GM19351 (cell line): Measurements from ENCODE around the gene KCNMA1.

Experiments
- ATAC-seq: cut with Tn5 transposase; IDR thresholded peaks from one replicate; pipeline ENCODE4 v1.9.1; 2021; ENCODE audit warnings: mild to moderate bottlenecking, moderate library complexity; ENCODE audit not compliant: unreplicated experiment

KCNMA1 gene

GRCh38 chr10:77461636-77462296, 175.8 kb downstream of the KCNMA1 start:
- no peak for ATAC-seq

- ATAC-seq: no peak
Measured at GRCh38 chr10:77459905-77460304, 177.7 kb downstream of the KCNMA1 start.

GRCh38 chr10:77458986-77459590, 178.5 kb downstream of the KCNMA1 start:
- ATAC-seq: no peak

- ATAC-seq: no peak
Measured at GRCh38 chr10:77457721-77458120, 179.9 kb downstream of the KCNMA1 start.

- no peak for ATAC-seq
Measured at GRCh38 chr10:77457266-77457665, 180.3 kb downstream of the KCNMA1 start.

- ATAC-seq: no peak
Measured at GRCh38 chr10:77456414-77456813, 181.2 kb downstream of the KCNMA1 start.

DNA sequence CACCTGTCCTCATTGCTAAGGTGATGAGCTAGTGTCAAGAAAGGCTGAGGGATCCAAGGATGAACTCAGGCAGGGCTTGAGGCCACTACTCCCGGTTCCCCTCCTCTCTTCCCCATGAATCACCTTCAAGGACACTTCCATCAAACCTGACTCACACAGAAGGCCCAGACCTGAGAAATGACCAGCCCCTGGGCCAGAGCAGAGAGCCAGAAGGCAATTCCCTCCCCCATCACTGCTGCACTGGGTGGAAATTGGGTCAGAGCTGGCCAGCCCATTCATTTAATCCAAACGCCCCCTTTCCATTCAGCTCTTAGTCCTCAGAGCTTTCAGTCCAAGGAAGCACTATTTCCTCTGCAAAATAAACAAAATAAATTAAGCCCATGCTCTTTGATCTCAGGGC, 182.0 kb downstream of the KCNMA1 start:
- ATAC-seq: no peak

DNA sequence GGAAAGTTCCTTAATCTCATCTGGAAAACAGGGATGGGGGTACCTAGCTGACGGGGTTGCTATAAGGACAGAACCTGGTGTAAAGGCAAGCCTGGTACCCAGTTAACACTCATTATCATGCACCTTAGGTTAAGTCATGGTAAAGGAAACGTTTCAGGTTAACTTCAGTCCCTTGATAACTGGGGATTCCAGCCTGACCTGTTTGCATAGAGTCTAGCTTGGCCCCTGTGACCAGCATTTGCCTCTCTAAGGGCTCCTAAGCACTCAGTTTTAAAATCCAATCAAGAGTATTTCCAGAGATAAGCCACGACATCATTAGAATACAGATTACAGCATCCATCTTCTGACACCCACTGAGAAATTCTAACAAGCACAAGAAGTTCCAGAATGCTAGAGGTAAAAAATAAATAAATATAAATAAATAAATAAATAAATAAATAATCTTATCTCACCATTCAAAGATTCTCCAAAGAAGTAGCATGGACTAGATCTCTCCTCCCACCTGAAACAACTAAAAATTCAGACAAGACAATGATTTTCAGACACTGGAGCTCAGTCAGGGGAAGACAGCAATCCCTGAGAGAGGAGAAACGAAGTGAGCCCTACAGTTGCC, 184.6 kb downstream of the KCNMA1 start:
- no peak for ATAC-seq

DNA sequence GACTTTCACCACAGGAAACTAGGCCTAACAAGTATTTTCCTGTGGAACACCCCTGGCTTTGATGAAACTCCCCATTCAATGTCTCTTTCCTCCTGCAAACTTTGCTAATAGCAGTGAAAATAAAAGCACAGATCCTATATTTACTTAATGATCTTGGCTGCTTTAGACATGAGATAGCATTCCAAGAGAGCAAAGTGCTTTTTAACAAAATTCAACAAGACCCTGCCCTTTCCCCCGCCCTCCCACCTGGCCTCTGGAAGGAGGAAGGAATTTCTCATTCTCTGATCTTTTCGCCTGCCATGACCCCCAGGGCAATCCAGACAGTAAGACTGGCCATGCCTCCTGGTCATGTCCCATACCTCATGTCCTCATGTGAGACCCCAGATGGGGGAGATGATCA, 185.7 kb downstream of the KCNMA1 start:
- no peak for ATAC-seq

GRCh38 chr10:77448226-77448625, 189.4 kb downstream of the KCNMA1 start:
- ATAC-seq: no peak

DNA sequence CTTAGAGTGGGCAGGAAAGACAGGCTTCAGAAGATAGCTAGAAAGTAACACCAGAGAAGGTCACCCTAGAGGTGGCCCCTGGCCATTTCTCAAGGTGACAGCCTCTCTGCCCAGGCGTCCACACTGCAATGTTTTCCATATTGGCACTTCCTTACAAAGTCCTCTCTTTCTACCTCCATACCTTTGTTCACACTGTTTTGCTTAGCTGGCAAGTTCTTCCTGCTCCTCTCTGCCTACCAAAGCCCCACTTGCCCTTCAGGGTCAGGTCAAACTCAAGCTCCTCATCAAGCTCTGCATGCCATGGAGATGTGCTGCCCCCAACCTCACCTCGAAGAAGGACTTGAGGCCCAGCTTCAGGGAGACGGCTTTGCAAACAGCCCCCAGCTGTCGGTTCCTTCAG, 190.9 kb downstream of the KCNMA1 start:
- no peak for ATAC-seq

- ATAC-seq: no peak
Measured at GRCh38 chr10:77445547-77445946, 192.1 kb downstream of the KCNMA1 start.

GRCh38 chr10:77444041-77444440, 193.6 kb downstream of the KCNMA1 start:
- ATAC-seq: no peak

DNA sequence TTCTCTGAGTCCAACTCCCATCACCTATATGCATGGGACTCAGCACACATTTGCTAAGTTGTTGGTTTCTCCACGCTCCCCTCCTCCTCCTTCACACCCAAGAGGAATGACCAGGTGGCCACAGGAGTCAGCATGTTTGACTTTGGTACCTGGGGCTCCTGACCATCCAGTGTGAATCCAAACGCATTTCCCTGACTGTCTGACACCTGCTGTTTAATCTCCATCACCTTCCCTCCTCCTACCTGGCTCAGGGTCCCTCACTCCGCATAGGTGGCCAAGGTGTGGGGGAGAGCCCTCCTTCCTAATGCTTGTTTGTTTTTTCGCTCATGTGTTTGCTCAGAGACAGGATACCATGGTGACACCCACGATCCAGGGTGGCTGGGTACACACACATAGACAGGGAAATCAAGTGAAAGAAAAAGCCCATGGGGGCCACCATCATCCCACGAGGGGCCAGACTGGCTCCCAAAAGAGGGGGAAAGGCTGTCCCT, 194.9 kb downstream of the KCNMA1 start:
- ATAC-seq: no peak

DNA sequence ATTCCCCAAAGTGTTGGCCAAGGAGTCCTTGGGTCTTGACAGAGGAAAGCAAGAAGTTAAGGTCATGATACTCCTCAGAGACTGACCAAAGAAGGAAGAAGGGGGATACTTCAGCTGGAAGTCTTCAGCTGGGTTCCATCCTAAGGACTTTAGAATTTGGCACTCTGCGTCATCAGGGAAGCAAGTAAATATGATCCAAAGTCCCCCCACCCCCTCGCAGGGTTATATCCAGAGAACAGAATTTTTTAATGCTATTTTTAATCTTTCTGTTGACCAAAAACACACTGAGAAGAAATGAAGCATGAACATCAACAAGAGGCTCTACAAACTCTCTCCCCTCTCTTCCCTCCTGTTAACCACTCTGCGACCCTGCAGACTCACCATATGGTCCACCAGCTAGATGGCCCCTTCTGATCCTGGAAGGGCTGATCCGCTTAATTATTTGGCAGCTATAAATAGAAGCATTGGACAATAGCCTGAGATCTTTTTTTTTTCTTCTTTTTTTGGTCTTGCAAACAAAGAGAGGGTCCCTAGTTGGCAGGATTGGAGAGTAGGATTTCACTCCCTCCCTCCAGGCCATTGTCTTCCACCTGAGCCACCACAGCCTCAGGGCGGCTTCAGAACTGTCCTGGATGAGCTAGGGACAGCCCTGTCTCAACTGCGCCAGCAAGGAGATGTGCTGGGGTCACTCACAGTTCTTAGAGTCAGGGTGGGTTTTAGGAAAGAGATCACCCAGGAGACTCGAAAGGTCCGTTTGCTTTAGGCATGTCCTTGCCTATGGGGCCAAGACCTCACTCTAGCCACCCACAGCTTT, 196.0 kb downstream of the KCNMA1 start:
- ATAC-seq: no peak

- no peak for ATAC-seq
Measured at GRCh38 chr10:77436257-77436975, 201.2 kb downstream of the KCNMA1 start.

DNA sequence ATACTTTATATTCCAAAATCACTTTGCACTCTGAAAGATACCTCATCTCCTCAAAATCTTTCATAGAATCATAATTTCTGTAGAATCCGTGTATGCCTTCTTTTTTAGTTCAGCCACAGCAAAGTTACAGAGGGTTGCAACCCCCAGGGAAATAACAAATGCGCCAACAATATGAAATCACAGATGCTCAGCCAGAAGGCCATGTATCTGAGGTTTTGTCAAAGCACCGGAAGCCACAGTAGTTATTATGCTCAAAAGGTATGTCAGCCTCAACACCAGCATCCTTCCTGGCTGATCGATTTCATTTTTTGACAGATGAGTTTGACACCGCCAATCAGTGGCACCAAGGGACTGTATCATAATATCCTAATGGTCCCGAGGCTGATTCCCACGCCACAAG, 204.1 kb downstream of the KCNMA1 start:
- no peak for ATAC-seq

GRCh38 chr10:77431980-77432797, 205.4 kb downstream of the KCNMA1 start:
- no peak for ATAC-seq

DNA sequence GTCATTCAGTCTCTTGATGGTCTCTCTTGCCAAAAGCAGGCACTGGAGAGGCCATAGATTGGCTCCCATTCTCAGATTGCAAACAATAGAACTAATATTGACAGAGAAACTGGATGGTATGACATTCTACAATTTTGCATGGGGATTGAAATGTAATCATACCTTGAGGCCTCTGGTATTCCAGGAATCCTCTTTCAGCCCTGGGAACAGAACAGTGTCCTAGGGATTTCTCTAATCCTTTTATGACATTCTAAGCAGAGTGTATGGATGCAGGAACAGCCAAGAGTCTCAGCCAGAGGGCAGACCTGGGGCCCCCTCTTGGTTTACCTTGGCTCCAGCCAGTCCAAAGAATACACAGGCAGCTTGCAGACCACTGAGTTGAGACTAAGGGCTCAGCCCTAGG, 206.4 kb downstream of the KCNMA1 start:
- no peak for ATAC-seq

- ATAC-seq: no peak
Measured at GRCh38 chr10:77430530-77430929, 207.1 kb downstream of the KCNMA1 start.
